ENCODE results near the gene RASGRF2. TPM values are rescaled to one million over a fixed set of nuclear protein-coding genes. Genes with fewer than 3 reads are reported as not detected.

The RASGRF2 gene, protein sequence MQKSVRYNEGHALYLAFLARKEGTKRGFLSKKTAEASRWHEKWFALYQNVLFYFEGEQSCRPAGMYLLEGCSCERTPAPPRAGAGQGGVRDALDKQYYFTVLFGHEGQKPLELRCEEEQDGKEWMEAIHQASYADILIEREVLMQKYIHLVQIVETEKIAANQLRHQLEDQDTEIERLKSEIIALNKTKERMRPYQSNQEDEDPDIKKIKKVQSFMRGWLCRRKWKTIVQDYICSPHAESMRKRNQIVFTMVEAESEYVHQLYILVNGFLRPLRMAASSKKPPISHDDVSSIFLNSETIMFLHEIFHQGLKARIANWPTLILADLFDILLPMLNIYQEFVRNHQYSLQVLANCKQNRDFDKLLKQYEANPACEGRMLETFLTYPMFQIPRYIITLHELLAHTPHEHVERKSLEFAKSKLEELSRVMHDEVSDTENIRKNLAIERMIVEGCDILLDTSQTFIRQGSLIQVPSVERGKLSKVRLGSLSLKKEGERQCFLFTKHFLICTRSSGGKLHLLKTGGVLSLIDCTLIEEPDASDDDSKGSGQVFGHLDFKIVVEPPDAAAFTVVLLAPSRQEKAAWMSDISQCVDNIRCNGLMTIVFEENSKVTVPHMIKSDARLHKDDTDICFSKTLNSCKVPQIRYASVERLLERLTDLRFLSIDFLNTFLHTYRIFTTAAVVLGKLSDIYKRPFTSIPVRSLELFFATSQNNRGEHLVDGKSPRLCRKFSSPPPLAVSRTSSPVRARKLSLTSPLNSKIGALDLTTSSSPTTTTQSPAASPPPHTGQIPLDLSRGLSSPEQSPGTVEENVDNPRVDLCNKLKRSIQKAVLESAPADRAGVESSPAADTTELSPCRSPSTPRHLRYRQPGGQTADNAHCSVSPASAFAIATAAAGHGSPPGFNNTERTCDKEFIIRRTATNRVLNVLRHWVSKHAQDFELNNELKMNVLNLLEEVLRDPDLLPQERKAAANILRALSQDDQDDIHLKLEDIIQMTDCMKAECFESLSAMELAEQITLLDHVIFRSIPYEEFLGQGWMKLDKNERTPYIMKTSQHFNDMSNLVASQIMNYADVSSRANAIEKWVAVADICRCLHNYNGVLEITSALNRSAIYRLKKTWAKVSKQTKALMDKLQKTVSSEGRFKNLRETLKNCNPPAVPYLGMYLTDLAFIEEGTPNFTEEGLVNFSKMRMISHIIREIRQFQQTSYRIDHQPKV (N-terminal part only)
- total RNA-seq: 1 to 10 TPM; 2.0 to 3.6 (median 2.8) TPM

DNA sequence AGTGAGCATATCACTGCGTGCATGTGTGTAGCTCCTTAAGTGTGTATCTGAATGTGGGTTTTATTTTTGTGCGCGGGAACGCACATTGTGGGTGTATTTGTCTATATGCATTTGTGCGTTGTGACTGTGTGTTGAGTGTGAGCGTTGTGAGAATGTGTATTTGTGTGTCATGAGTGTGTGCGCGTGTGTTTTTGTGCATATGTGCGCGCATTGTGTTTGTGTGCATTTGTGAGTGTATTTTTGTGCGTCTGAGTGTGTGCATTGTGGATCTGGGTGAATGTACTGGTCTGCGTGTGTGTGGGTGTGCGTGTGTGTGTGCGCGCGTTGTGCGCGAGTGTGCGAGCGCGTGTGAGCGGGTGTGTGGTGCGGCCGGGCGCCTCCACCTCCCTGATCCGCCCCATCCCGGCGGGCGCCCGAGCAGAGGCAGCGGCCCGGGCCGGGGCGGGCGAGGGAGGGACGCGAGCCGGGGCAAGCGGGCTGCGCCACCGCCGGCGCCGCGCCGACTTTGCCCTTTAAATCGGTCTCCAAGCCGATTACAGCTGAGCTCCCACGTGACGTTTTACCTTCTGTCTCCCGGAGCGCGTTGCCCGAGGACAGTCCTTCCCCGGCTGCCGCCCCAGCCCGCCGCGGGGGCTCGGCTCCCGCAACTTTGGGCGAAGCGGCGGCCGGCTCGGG lies at the start of gene RASGRF2:
Gene RASGRF2 (plus strand): TSS at position 596 of the 675 bp plus-strand sequence. CDS start 376 bp downstream, outside the sequence.
- H3K27ac ChIP-seq: peak within 1 kb of the TSS; percentile 49 to 61 (median 53)
- intact Hi-C loops (cut with DNase I; ENCODE audit: low total_unique reads): no loop called here
- in situ Hi-C loops (cut with MboI; ENCODE audit: low pct_ligation_motif_present in 1 of 4, low pct_unique_long_range_greater_than_20kb in 1 of 4, low sequenced_read_pairs in 3 of 4): no loop called here
- H3K9me3 ChIP-seq: no peaks in the 10 kb centered on the region
- 19 to 65% methylated on average over 10 to 52 of the region's 66 CpGs for WGBS, 2 donors (ENCODE audit: low coverage in 1 of 2)
- peaks cover 0 to 20% (median 6%) of the 10 kb centered on the region in 4 donors for H3K4me1 ChIP-seq
- peak within 1 kb of the TSS; percentile 23 to 47 (median 42) for H3K4me3 ChIP-seq
- peaks cover 45% of the 10 kb centered on the region for H3K27me3 ChIP-seq
- H3K36me3 ChIP-seq: no peaks in the 10 kb centered on the region
- peak; percentile 49 for DNase-seq
- TF ChIP-seq POLR2AphosphoS5 (IDR thresholded peaks at IDR 0.05): peak in 1 of 3 donors; percentile 39
- no peak for TF ChIP-seq EP300 (IDR thresholded peaks at IDR 0.05; ENCODE audit: low read depth)

DNA sequence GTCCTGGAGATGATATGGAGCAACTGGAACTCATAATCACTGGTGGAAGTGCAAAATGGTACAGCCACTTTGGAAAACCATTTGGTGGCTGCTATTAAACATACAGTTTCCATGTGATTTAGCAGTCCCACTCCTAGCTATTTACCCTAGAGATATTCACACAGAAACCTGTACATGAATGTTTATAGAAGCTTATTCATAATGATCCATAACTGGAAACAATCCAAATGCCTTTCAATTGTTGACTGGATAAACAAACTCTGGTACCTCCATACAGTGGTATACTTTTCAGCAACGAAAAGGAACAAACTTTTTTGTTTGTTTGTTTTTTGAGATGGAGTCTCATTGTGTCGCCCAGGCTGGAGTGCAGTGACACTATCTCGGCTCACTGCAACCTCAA lies 47.7 kb upstream of the RASGRF2 start:
- Histone ChIP-seq H3K4me3 (no peak overlapping the region), H3K9me3 (no peaks in the 10 kb centered on the region), H3K4me1 (no peaks in the 10 kb centered on the region), H3K27me3 (no peaks in the 10 kb centered on the region), H3K36me3 (no peaks in the 10 kb centered on the region), H3K27ac (no peak overlapping the region)
- TF ChIP-seq EP300 (IDR thresholded peaks at IDR 0.05; ENCODE audit: low read depth): no peak
- TF ChIP-seq, protein P1, sequence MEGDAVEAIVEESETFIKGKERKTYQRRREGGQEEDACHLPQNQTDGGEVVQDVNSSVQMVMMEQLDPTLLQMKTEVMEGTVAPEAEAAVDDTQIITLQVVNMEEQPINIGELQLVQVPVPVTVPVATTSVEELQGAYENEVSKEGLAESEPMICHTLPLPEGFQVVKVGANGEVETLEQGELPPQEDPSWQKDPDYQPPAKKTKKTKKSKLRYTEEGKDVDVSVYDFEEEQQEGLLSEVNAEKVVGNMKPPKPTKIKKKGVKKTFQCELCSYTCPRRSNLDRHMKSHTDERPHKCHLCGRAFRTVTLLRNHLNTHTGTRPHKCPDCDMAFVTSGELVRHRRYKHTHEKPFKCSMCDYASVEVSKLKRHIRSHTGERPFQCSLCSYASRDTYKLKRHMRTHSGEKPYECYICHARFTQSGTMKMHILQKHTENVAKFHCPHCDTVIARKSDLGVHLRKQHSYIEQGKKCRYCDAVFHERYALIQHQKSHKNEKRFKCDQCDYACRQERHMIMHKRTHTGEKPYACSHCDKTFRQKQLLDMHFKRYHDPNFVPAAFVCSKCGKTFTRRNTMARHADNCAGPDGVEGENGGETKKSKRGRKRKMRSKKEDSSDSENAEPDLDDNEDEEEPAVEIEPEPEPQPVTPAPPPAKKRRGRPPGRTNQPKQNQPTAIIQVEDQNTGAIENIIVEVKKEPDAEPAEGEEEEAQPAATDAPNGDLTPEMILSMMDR (IDR thresholded peaks at IDR 0.05): no peak
- no peak for TF ChIP-seq POLR2AphosphoS5 (IDR thresholded peaks at IDR 0.05)
- TF ChIP-seq POLR2A (IDR thresholded peaks at IDR 0.05): no peak
- 83 to 87% methylated on average over 3 of the region's 3 CpGs for WGBS, 2 donors (ENCODE audit: low coverage in 1 of 2)
- in situ Hi-C loops (cut with MboI; ENCODE audit: low pct_ligation_motif_present in 1 of 4, low pct_unique_long_range_greater_than_20kb in 1 of 4, low sequenced_read_pairs in 3 of 4) (no loop called here), intact Hi-C loops (cut with DNase I; ENCODE audit: low total_unique reads) (no loop called here)
- DNase-seq: no peak

DNA sequence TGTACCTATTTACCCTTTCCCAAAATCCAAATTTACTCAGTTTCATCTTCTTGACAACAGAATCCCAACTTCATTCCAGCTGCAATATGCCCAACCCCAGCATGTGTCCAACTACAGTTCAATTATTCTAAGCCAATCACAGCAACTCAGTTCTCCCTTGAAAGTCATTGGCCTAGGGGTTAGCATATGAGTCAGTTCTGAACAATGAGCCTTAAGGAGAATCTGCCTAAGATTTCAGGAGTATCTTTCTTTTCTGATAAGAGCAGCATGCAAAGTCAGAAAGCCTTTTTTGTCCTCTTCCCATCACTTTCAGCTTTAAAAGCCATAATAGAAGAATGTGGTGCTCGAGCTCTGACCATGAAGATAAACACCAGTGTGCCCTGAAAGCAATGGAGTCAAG lies 44.4 kb upstream of the RASGRF2 start:
- in situ Hi-C loops (cut with MboI; ENCODE audit: low pct_ligation_motif_present in 1 of 4, low pct_unique_long_range_greater_than_20kb in 1 of 4, low sequenced_read_pairs in 3 of 4) (no loop called here), intact Hi-C loops (cut with DNase I; ENCODE audit: low total_unique reads) (no loop called here)
- DNase-seq: no peak
- no peaks in the 10 kb centered on the region for H3K4me1 ChIP-seq
- WGBS, 2 donors (ENCODE audit: low coverage in 1 of 2): 100% methylated on average over 1 of the region's 1 CpG
- TF ChIP-seq EP300 (IDR thresholded peaks at IDR 0.05; ENCODE audit: low read depth) (no peak), POLR2A (IDR thresholded peaks at IDR 0.05) (no peak), POLR2AphosphoS5 (IDR thresholded peaks at IDR 0.05) (no peak)
- TF ChIP-seq, protein P1 (IDR thresholded peaks at IDR 0.05): no peak
- no peak overlapping the region for H3K4me3 ChIP-seq
- no peaks in the 10 kb centered on the region for H3K36me3 ChIP-seq
- no peak overlapping the region for H3K27ac ChIP-seq
- H3K9me3 ChIP-seq: no peaks in the 10 kb centered on the region
- no peaks in the 10 kb centered on the region for H3K27me3 ChIP-seq

DNA sequence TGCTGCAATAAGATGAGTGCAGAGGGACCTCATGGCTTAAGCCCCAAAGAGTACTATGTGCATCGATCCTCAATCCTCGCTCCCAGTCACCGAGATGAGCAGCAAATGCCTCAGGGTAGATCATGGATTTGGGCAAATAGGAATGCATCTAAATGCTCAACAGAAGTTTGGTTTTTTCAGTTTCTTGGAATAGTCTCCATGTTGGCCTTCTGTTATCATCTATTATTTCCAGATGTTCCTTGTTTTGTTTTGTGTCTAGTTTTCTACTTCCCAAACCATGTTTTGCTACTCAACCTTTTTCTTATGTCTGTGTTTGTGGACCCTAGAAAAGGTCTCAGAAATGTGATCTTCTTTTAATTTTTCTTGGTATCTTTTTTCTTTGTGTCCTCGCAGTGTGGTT lies 43.5 kb upstream of the RASGRF2 start:
- no peaks in the 10 kb centered on the region for H3K4me1 ChIP-seq
- no peak for DNase-seq
- no peak overlapping the region for H3K4me3 ChIP-seq
- no peaks in the 10 kb centered on the region for H3K36me3 ChIP-seq
- in situ Hi-C loops (cut with MboI; ENCODE audit: low pct_ligation_motif_present in 1 of 4, low pct_unique_long_range_greater_than_20kb in 1 of 4, low sequenced_read_pairs in 3 of 4): no loop called here
- WGBS, 2 donors (ENCODE audit: low coverage in 1 of 2): 93 to 95% methylated on average over 4 of the region's 4 CpGs
- H3K27ac ChIP-seq: no peak overlapping the region
- no peaks in the 10 kb centered on the region for H3K27me3 ChIP-seq
- TF ChIP-seq POLR2A (IDR thresholded peaks at IDR 0.05) (no peak), POLR2AphosphoS5 (IDR thresholded peaks at IDR 0.05) (no peak), EP300 (IDR thresholded peaks at IDR 0.05; ENCODE audit: low read depth) (no peak)
- TF ChIP-seq, protein P1 (IDR thresholded peaks at IDR 0.05): no peak
- no peaks in the 10 kb centered on the region for H3K9me3 ChIP-seq
- intact Hi-C loops (cut with DNase I; ENCODE audit: low total_unique reads): no loop called here

All from transverse colon (tissue), 4 donors.